Measurements from ENCODE around the gene SLC9A8.

DNA sequence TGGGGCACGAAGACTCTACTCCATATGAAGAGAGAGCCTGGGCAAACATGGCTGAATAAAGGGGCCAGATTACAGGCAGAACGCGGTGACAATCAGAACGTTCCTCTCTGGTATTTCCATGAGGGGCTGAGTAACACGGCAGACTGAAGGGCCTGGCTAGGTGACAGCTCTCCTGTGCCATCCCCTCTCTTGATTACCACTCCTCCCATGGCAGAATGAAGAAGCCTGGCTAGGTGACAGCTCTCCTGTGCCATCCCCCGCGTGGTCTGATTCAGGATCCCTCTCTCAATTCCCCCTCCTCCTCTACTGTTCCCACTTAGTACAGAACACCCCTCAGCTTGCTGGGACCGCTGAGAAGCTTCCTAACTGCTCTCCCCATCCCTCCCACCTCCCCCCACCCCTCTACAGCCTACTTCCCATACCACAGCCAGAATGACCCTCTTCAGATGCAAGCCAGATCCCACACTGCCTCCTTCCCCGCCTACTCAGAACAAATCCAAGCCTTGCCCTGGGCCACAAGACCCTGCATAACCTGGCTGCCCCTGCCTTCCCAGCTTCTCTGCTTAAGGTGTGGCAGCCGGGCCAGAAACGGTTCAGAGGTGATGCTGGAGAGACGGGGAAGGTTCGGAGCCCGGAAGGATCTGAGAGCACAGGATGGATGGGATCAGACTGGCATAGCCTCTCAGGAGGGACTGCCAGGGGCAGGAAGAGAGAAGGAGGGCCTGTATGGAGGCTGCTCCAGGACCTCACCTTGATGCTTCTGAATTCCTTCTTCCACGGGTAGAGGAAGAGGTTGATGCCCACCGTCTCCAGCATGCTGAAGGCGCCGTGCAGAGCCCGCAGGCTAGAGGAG, 95.0 kb downstream of the SLC9A8 start:
- no peak for TF ChIP-seq POLR2AphosphoS5 (IDR thresholded peaks at IDR 0.05)
- TF ChIP-seq POLR2A (IDR thresholded peaks at IDR 0.05) = no peak
